Measurements from ENCODE around the gene CSNK1G2. TPM values are rescaled to one million over a fixed set of nuclear protein-coding genes. Genes with fewer than 3 reads are reported as not detected.

The CSNK1G2 gene
- total RNA-seq, 1 donor from 2014 or later: 58.4 TPM

DNA sequence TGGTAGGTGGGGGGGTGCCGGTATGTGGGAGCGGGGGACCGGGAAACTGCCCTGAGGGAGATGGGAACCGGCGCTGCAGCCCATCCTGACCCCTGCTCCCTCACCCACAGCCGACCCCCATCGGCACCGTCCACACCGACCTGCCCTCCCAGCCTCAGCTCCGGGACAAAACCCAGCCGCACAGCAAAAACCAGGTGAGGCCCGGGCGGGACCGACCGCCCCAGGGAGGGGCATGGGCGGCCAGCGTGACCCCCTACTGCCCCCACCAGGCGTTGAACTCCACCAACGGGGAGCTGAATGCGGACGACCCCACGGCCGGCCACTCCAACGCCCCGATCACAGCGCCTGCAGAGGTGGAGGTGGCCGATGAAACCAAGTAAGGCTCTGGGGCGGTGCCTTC is 38.7 kb downstream of the CSNK1G2 start:
- no peak overlapping the region for H3K4me3 ChIP-seq (ENCODE audit: low read depth, low read length)
- no peaks in the 10 kb centered on the region for H3K27me3 ChIP-seq (ENCODE audit: control insufficient read depth, insufficient read depth, low read length)
- FAIRE-seq: no peak
- TF ChIP-seq, protein P1, sequence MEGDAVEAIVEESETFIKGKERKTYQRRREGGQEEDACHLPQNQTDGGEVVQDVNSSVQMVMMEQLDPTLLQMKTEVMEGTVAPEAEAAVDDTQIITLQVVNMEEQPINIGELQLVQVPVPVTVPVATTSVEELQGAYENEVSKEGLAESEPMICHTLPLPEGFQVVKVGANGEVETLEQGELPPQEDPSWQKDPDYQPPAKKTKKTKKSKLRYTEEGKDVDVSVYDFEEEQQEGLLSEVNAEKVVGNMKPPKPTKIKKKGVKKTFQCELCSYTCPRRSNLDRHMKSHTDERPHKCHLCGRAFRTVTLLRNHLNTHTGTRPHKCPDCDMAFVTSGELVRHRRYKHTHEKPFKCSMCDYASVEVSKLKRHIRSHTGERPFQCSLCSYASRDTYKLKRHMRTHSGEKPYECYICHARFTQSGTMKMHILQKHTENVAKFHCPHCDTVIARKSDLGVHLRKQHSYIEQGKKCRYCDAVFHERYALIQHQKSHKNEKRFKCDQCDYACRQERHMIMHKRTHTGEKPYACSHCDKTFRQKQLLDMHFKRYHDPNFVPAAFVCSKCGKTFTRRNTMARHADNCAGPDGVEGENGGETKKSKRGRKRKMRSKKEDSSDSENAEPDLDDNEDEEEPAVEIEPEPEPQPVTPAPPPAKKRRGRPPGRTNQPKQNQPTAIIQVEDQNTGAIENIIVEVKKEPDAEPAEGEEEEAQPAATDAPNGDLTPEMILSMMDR (IDR thresholded peaks at IDR 0.05; ENCODE audit: insufficient read depth, low read length, severe bottlenecking): no peak
- DNase-seq (ENCODE audit: low read depth): no peak
- H3K36me3 ChIP-seq (ENCODE audit: control insufficient read depth, insufficient read depth, low read length): peaks cover 24% of the 10 kb centered on the region

DNA sequence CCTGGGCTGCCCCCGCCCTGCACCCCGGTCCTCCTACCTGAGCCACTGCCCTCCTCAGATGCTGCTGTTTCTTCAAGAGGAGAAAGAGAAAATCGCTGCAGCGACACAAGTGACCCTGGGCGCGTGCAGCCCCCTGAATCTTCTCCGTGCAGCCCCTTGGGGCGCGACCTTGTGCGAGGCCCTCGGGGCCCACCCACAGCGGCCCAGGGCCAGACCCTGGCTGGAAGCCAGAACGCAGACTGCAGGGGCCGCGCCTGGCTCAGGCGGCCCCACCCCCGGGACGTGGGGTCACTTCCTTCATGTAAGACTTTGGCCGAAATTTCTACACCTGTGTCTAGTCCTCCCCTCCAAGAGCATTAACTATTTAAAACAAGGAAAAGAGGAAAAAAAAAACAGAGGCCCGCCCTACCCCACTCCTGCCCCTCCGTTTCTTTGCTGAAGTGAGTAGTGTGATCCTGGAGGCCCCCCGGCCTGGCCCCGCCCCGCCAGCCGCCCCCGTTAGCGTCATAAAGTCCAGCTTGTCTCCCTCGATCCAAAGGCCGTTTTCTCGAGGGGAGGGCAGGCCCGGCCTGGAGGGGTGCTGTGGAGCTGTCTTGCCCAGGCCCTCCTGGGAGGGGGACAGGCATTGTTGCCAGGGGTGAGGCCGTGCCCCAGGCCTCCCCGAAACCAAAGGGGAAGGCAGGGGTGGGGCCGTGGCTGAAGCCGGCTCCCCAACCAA is 39.3 kb downstream of the CSNK1G2 start:
- peaks cover 19% of the 10 kb centered on the region for H3K36me3 ChIP-seq (ENCODE audit: control insufficient read depth, insufficient read depth, low read length)

DNA sequence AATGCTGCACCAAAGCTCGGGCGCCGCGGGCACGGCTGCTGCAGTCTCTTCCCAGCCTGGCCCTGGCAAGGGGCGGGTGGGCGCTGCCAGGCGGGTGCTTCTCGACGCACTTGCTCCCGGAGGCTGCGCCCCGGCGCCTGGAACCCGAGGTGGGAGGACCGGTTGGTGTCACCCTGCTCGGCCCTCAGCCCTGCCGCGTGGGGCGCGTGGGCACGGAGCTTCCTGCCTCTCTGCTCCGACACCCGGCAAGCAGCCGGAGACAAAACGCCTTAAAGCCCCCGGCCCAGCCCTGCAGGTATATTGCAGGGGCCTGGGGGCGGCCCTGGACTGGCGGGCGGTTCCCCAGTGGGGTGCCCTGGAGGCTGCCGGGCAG is 39.8 kb downstream of the CSNK1G2 start:
- Histone ChIP-seq H3K4me3 (ENCODE audit: low read depth, low read length) (no peak overlapping the region), H3K27me3 (ENCODE audit: control insufficient read depth, insufficient read depth, low read length) (no peaks in the 10 kb centered on the region), H3K36me3 (ENCODE audit: control insufficient read depth, insufficient read depth, low read length) (peaks cover 19% of the 10 kb centered on the region)
- no peak for FAIRE-seq
- TF ChIP-seq, protein P1 (IDR thresholded peaks at IDR 0.05; ENCODE audit: insufficient read depth, low read length, severe bottlenecking): no peak
- DNase-seq (ENCODE audit: low read depth): no peak

More for the DNA sequence above, 39.3 kb downstream of the CSNK1G2 start:
- Histone ChIP-seq H3K4me3 (ENCODE audit: low read depth, low read length) (no peak overlapping the region), H3K27me3 (ENCODE audit: control insufficient read depth, insufficient read depth, low read length) (no peaks in the 10 kb centered on the region)
- TF ChIP-seq, protein P1 (IDR thresholded peaks at IDR 0.05; ENCODE audit: insufficient read depth, low read length, severe bottlenecking): no peak
- DNase-seq (ENCODE audit: low read depth) (no peak), FAIRE-seq (no peak)

DNA sequence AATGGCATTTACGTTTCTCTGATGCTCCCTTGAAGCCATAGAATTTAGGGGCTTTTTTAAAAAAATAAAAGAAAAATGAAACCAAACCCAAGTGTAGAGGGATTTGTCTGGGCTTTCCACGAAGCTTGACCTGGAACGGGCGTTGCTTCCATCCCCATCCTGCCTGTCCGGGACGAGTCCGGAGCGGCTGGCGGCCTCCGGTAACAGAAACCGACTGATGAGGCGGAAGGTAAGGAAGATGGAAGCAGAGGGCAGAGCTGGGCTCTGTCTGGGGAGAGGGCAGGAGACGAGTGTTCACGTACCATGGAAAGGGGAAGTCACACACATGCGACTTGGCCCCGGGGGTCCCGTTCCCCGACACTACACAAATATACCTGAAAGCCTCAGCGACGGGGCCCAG is 40.3 kb downstream of the CSNK1G2 start:
- TF ChIP-seq, protein P1 (IDR thresholded peaks at IDR 0.05; ENCODE audit: insufficient read depth, low read length, severe bottlenecking): no peak
- H3K4me3 ChIP-seq (ENCODE audit: low read depth, low read length): no peak overlapping the region
- DNase-seq (ENCODE audit: low read depth) (no peak), FAIRE-seq (no peak)
- peaks cover 20% of the 10 kb centered on the region for H3K36me3 ChIP-seq (ENCODE audit: control insufficient read depth, insufficient read depth, low read length)
- H3K27me3 ChIP-seq (ENCODE audit: control insufficient read depth, insufficient read depth, low read length): no peaks in the 10 kb centered on the region

DNA sequence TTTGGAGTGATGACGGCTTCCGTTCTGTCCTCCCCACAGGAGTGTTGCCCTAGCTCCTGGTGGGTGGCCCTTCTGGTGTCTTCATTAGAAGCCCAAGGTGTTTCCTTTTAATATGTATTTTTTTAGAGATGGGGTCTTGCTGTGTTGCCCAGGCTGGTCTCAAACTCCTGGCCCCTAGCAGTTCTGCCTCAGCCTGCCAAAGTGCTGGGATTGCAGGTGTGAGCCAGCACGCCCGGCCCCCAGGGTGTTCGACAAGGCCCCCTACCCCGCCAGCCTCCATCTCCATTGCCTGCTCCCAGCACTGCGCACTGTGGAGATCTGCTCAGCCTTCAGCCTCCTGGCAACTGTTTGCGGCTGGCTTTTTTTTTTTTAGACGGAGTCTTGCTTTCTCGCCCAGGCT is 43.4 kb downstream of the CSNK1G2 start:
- H3K4me3 ChIP-seq (ENCODE audit: low read depth, low read length): no peak overlapping the region
- DNase-seq (ENCODE audit: low read depth): no peak
- no peak for FAIRE-seq
- peaks cover 30% of the 10 kb centered on the region for H3K36me3 ChIP-seq (ENCODE audit: control insufficient read depth, insufficient read depth, low read length)
- no peaks in the 10 kb centered on the region for H3K27me3 ChIP-seq (ENCODE audit: control insufficient read depth, insufficient read depth, low read length)
- TF ChIP-seq, protein P1 (IDR thresholded peaks at IDR 0.05; ENCODE audit: insufficient read depth, low read length, severe bottlenecking): no peak

Data from bronchial epithelial cell (primary cell).